Measurements from ENCODE around the gene PIEZO1. TPM values are rescaled to one million over a fixed set of nuclear protein-coding genes. Genes with fewer than 3 reads are reported as not detected.

Gene PIEZO1
- total RNA-seq, 4 donors from 2014 or later, result 196 to 281 (median 206) TPM

DNA sequence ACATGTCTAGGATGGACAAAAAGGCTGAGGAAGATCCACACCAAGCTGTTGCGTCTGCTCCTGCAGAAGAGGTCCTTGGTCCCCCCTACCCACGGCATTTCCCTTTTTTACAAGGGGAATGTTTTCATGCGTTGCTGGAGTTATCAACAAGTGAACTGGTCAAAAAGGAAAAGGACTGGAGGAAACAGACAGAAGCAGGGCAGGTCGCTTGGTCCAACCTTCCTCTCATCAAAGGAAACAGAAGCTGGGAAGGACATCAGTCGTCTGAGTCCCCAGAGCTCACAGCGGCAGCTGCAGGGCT lies 26.1 kb downstream of the PIEZO1 start:
- H3K4me3 ChIP-seq (ENCODE audit: low read depth, poor library complexity, severe bottlenecking), result no peak overlapping the region
- intact Hi-C loops (cut with DNase I; ENCODE audit: low total_unique reads), result no loop called here
- 90 to 97% methylated on average over 6 of the region's 6 CpGs for WGBS, 2 donors
- no peak for DNase-seq (ENCODE audit: low spot score in 2 of 2)
- no peak for TF ChIP-seq POLR2A (IDR thresholded peaks at IDR 0.05)
- TF ChIP-seq, protein P1, sequence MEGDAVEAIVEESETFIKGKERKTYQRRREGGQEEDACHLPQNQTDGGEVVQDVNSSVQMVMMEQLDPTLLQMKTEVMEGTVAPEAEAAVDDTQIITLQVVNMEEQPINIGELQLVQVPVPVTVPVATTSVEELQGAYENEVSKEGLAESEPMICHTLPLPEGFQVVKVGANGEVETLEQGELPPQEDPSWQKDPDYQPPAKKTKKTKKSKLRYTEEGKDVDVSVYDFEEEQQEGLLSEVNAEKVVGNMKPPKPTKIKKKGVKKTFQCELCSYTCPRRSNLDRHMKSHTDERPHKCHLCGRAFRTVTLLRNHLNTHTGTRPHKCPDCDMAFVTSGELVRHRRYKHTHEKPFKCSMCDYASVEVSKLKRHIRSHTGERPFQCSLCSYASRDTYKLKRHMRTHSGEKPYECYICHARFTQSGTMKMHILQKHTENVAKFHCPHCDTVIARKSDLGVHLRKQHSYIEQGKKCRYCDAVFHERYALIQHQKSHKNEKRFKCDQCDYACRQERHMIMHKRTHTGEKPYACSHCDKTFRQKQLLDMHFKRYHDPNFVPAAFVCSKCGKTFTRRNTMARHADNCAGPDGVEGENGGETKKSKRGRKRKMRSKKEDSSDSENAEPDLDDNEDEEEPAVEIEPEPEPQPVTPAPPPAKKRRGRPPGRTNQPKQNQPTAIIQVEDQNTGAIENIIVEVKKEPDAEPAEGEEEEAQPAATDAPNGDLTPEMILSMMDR (IDR thresholded peaks at IDR 0.05), result no peak

DNA sequence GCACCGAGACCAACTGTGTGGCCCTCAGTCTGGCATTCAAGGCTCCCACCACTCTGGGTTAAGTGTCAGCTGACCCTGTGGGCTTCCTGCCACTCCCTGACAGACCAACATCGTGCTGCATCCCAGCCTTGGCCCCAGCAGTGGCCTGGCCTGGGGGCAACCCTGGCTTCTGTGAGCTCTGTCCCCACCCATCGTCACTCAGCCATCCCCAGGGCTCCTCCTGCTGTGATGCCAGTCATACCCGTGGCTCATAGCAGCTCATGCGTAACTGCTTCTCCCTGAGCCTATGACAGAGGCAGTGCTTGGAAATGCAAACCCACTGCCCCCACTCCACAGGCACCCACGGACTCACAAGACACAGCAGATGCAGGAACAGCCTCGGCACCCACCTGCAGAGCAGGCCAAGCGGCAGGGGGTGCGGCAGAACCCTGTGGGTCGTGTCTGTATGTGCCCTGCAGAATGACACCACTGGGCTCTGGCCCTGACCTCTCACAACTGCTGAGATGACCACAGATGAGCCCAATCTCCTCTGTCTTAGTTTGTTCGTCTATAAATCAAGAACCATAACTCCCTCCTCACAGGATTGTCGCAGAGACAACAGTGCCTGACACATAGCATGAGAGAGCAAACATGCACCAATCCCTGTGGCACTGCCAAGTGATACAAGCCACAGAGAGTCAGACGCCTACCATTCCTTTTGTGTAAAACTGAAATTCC lies 26.6 kb downstream of the PIEZO1 start:
- 83 to 89% methylated on average over 12 to 13 of the region's 13 CpGs for WGBS, 2 donors
- DNase-seq (ENCODE audit: low spot score in 2 of 2), result no peak
- intact Hi-C loops (cut with DNase I; ENCODE audit: low total_unique reads), result no loop called here
- no peak overlapping the region for H3K4me3 ChIP-seq (ENCODE audit: low read depth, poor library complexity, severe bottlenecking)
- TF ChIP-seq, protein P1 (IDR thresholded peaks at IDR 0.05), result no peak
- TF ChIP-seq POLR2A (IDR thresholded peaks at IDR 0.05), result no peak

DNA sequence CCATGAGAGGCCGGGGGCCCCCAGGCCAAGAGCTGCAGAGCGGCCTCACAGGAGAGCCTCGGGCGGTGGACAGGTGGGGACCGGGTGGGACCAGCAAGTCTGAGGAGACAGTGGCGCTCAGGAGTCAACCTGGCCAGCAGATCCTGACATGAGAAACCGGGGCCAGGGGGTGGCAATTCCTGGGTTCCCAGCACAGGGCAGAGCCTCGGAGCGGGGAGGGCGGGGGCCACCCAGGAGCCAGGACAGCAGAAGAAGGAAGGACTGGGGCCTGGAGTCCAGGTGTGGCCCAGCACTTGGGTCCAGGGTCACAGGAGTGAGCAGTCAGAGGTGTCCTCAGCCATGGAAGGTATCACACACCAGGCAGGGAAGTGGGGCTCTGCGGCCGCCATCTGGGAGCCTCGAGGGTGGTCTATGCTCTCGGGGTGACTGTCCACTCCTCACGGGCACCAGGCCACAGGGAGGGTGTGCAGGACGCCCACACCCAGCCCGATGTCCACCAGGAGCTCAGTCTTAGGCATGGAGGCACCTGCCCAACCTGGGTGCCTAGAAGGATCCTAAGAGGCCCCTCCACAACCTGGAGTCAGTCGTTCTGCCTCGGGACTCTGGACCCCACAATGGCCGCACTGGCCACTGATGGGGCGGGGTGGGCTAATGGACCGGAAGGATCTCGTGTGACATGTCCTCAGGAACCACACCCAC lies 29.1 kb downstream of the PIEZO1 start:
- intact Hi-C loops (cut with DNase I; ENCODE audit: low total_unique reads), result no loop called here
- H3K4me3 ChIP-seq (ENCODE audit: low read depth, poor library complexity, severe bottlenecking), result no peak overlapping the region
- 75 to 76% methylated on average over 12 to 23 of the region's 23 CpGs for WGBS, 2 donors
- DNase-seq (ENCODE audit: low spot score in 2 of 2), result no peak
- TF ChIP-seq, protein P1 (IDR thresholded peaks at IDR 0.05), result no peak
- no peak for TF ChIP-seq POLR2A (IDR thresholded peaks at IDR 0.05)

DNA sequence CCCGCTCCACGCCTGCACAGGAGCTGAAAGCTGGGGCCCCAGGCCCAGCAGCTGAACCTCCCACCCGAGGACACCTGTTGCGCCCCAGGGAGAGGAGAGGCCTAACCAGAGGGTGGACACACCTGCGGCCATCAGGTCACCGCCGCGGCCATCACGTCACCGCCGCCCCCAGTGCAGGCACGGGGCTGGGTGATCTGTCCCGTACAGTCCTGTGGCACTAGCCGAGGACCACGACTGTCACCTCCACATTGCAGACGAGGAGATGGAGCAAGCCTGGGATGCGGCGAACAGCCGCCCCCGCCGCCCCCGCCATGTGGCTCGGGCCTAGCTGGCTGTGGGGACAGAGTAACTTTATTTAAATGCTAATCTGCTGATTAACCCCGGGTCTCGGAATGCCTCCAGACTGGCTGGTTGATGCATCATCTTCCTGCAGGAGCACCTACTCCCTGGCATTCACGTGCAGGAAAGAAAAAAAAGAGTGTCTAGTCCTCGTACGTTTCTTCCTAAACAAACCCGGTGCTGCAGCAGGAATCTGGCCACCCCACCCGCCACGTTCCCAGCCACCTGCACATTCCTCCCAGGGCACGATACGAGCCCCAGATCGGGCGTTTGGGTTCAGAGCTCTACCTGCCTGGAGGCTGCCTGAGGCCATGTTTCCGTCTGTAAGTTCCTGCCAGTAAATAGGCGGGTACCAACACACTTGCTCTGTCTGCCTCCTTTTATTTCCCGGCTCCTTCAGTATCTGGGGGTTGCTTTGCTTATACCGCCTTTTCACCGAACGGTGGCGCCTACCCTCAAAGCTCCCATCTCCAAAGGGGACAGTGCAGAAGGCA lies 29.9 kb downstream of the PIEZO1 start:
- TF ChIP-seq POLR2A (IDR thresholded peaks at IDR 0.05), result no peak
- TF ChIP-seq, protein P1 (IDR thresholded peaks at IDR 0.05), result no peak
- whole genome bisulfite sequencing, 2 donors, result 53 to 65% methylated on average over 21 to 42 of the region's 42 CpGs
- intact Hi-C loops (cut with DNase I; ENCODE audit: low total_unique reads), result no loop called here
- DNase-seq (ENCODE audit: low spot score in 2 of 2), result no peak
- H3K4me3 ChIP-seq (ENCODE audit: low read depth, poor library complexity, severe bottlenecking), result no peak overlapping the region

DNA sequence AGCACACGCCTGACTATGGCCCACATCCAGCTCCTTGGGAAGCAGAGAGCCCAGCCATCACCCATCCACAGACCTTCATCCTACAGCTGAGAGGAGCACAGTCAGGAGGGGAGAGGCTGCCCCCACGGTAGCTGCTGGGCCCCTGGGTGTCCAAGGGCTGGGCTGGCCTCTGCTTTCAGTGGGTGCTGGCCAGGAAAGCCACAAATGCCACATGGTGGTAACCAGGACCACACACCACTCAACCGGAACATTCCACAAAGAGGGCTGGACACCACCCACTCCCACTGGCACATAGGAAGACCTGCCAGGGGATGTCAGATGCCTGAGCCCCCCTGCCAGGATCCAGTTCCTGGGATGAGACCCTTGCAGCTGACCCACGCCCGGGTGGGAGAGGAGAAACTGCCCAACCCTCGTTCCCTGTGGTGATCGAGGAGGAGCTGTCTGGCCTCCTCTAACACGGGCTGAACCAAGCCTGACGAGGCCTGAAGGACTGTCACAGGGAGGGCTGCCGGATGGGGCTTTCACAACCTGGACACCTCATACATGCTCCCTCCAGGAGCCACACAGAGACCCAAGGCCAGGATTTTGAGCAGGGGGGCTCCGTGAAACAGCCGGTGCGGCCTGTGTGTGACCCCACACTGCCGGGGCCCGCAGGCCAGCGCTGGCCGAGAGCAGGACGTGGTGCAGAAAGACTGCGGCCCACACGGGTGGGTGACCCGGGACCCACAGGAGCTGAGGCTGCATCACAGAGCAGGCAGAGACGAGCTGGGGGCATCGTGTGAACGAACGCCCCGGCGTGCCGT lies 30.7 kb downstream of the PIEZO1 start:
- DNase-seq (ENCODE audit: low spot score in 2 of 2), result no peak
- WGBS, 2 donors, result 87 to 91% methylated on average over 25 to 27 of the region's 28 CpGs
- TF ChIP-seq, protein P1 (IDR thresholded peaks at IDR 0.05), result no peak
- no peak for TF ChIP-seq POLR2A (IDR thresholded peaks at IDR 0.05)
- no peak overlapping the region for H3K4me3 ChIP-seq (ENCODE audit: low read depth, poor library complexity, severe bottlenecking)
- intact Hi-C loops (cut with DNase I; ENCODE audit: low total_unique reads), result no loop called here

Measured in lower leg skin (tissue), 4 donors.